Pancreas (tissue), 10 donors: Measurements from ENCODE around the gene BIN2. TPM values are rescaled to one million over a fixed set of nuclear protein-coding genes. Genes with fewer than 3 reads are reported as not detected.
A peak's percentile ranks its signal among the peaks of the same experiment; 100 is the strongest.

Experiments
- ATAC-seq, 4 donors: fragments of 200-7000 bp; cut with Tn5 transposase; one replicate each; pipeline versions ENCODE4 v1.8.0 to v1.9.1; 2020; ENCODE audit warnings: mild to moderate bottlenecking in 4 of 4, moderate library complexity in 4 of 4
- DNase-seq, 6 donors: peaks; one replicate each; pipeline ENCODE4 v3.0.0-alpha.2; 2020
- FAIRE-seq: peaks from 2 replicates; lab custom pipeline; 2012; peaks lifted over from hg19 to GRCh38; lab: Jason Lieb, UNC
- H3K27ac ChIP-seq, 4 donors: fragments of 200-600 bp; sonication (generic); 1 replicate in 3 of 4; 2 replicates in 1 of 4; pipeline versions ENCODE4 v1.5.0 to v1.8.0; 2020
- H3K27me3 ChIP-seq, 4 donors: fragments of 200-600 bp; one replicate each; pipeline ENCODE4 v1.8.0; 2021
- H3K36me3 ChIP-seq, 3 donors: fragments of 200-600 bp; sonication (generic) in 1 of 3; one replicate each; pipeline versions ENCODE4 v1.5.0 to v1.8.0; 2020 to 2021
- H3K4me1 ChIP-seq, 3 donors: fragments of 200-600 bp; one replicate each; pipeline ENCODE4 v1.8.0; 2021
- H3K4me3 ChIP-seq, 4 donors: fragments of 200-600 bp; sonication (generic) in 2 of 4; one replicate each; pipeline versions ENCODE4 v1.5.0 to v1.8.0; 2020 to 2021
- H3K9me3 ChIP-seq, 4 donors: fragments of 200-600 bp; one replicate each; pipeline ENCODE4 v1.8.0; 2021
- WGBS, 2 donors: extraction: QIAGEN DNeasy Blood & Tissue Kit; methylation state at CpG; one replicate each; pipeline ENCODE4 v1.1.7; 2013; 5-methylcytosine and 5-hydroxymethylcytosine counted together
- intact Hi-C, 3 donors: fragments of 100-400 bp; cut with DNase I; formaldehyde crosslinking; loops; one replicate each; pipeline versions ENCODE4 v1.11.1 to v1.14.2; 2022
- polyA plus RNA-seq, 2 donors: library from polyadenylated mRNA; stranded (reverse); fragments of 200-250 nt; gene quantifications; one replicate each; pipeline ENCODE4 v1.2.3, GENCODE V29; 2013
- total RNA-seq, 6 donors: library from RNA; stranded (reverse); fragmentation: NEBNext Ultra II Directional in 4 of 6; extraction: Animal tissue kit (Norgen Biotek cat#: 25700) in 4 of 6; gene quantifications; one replicate each; pipeline versions ENCODE4 v1.2.1 to v1.2.4, GENCODE V29; 2021 to 2023
- TF ChIP-seq, protein P1 (sequence below), 4 donors: fragments of 200-600 bp; sonication (generic) in 3 of 4; IDR thresholded peaks; one replicate each; pipeline versions ENCODE4 v1.5.0 to v1.8.0; 2021; ENCODE audit warnings: antibody characterized with exemption in 4 of 4
- donor health status: healthy with polysubstance abuse.
- donor health status: DM: no; HTN: no; CAD: no; lungs with moderate emphysema.
- donor health status: DM: no; HTN: no; CAD: no.
- donor health status: control.
- donor health status: control.
- donor health status: Bipolar disorder and iron deficiency.
- donor health status: DM: yes; HTN: yes; CAD: no.
- donor health status: DM: no; HTN: no; CAD: no.
- donor health status: DM: no; HTN: no; CAD: no.
- donor health status: DM: yes; HTN: yes; CAD: no.

BIN2 gene
- total and polyA plus RNA-seq, 8 donors: 0.56 to 6.0 (median 0.97) TPM

DNA sequence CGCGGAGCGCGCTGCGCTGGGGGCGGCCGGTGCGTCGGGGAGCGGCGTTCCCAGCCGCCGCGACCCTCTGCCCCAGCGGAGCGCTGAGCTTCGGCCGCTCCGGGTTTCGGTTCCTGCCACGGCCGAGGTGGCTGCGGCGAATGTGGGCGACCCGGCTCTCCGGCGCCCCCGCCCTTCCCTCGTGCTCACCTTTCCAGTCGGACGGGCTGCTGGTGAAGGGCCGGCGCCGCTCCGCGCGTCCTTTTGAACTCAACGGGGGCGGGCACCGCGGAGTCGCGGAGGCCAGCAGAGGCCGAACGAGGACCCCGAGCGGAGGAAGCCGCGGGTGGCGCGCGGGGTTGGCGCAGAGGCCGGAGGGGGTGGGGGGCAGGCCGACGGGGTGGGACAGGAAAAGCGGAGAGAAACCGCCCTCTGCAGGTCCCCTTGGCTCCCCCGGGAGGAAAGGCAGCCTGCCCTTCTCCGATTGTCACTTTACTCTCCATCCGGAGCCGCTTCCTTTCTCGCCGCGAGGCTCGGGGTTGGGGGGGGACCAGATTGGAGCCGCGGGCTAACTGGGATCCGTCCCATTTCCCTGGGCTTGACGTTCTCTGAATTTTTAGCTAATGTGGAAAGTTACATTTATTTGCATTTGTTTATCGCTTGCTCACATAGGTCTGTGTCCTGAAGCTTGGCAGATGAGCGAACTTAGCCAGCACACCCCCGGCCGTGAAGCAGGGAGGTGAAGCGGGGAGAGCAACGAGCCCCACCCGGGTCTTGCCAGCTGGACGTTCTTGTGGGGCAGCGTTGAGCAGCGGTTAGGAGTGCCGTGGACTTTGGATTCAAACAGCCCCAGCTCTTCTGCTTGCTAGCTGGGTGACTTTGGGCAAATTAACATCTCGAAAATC, 53.7 kb downstream of the BIN2 start, which contains the start of gene SMAGP:
SMAGP (minus strand) TSS at position 349 of the 884 bp plus-strand sequence. CDS start 1,137 bp downstream, outside the sequence.
- ATAC-seq (peak; percentile 80 to 89 (median 87)), DNase-seq (peak; percentile 78 to 92 (median 83)), FAIRE-seq (no peak)
- Histone ChIP-seq H3K9me3 (no peaks in the 10 kb centered on the region), H3K27me3 (no peaks in the 10 kb centered on the region), H3K4me3 (peak within 1 kb of the TSS; percentile 36 to 88 (median 69)), H3K36me3 (no peaks in the 10 kb centered on the region), H3K4me1 (peaks cover 0 to 5% (median 0%) of the 10 kb centered on the region in 3 donors), H3K27ac (peak within 1 kb of the TSS; percentile 46 to 84 (median 74))
- 0 to 1% methylated on average over 65 to 83 of the region's 83 CpGs for WGBS, 2 donors
- intact Hi-C loops: loop anchor here in 1 of 3 donors (10.0 kb wide), 1 partner anchor 64 kb away; no protein-coding TSS in a partner anchor
- TF ChIP-seq, protein P1, sequence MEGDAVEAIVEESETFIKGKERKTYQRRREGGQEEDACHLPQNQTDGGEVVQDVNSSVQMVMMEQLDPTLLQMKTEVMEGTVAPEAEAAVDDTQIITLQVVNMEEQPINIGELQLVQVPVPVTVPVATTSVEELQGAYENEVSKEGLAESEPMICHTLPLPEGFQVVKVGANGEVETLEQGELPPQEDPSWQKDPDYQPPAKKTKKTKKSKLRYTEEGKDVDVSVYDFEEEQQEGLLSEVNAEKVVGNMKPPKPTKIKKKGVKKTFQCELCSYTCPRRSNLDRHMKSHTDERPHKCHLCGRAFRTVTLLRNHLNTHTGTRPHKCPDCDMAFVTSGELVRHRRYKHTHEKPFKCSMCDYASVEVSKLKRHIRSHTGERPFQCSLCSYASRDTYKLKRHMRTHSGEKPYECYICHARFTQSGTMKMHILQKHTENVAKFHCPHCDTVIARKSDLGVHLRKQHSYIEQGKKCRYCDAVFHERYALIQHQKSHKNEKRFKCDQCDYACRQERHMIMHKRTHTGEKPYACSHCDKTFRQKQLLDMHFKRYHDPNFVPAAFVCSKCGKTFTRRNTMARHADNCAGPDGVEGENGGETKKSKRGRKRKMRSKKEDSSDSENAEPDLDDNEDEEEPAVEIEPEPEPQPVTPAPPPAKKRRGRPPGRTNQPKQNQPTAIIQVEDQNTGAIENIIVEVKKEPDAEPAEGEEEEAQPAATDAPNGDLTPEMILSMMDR (IDR thresholded peaks at IDR 0.05): no peak

DNA sequence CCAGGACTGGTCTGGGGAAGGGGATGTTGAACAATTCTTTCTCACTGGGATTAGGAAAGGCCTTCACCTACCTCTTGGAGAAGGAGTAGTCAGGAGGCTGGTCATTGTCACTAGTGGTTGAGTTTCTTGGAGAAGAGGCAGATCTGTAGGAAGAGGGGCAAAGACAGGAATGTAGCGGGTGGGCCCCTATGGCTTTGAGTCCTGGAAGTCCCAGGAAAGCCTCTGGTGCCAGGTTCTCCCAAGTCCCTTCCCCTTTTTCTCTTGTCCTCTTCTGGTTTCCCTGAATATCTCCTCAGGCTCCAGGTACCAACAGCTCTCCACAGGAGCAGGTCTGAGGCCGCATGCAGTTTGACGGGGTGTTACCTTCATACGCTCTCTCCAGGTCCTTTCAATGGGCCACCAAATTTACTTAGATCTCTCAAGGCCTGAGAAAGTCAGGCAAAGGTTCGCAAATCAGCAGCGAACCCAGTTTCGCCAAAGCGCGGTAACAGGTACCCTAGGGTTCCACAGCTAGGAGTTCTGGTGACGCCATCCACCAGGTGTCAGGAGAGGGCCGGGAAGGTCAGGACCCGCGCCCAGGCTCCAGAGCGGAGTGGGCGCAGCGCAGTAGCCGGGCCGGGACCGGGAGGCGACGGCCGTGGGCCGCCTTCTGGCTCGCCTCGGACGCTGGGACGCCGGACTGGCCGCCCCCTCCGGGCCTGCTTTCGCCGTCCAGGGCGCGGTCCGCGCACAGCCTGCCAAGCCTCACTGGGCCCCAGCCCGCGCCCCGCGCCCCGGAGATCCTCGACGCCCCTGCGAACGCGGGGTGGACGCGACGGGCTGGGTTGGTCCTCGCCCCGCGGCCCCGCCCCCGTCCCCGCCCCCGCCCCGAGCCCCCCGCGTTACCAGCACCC, 54.6 kb downstream of the BIN2 start:
- H3K27me3 ChIP-seq: no peaks in the 10 kb centered on the region
- FAIRE-seq (no peak), ATAC-seq (peak; percentile 71 to 86 (median 82)), DNase-seq (peak; percentile 66 to 82 (median 76))
- no peaks in the 10 kb centered on the region for H3K36me3 ChIP-seq
- peak overlapping the region; percentile 36 to 88 (median 69) for H3K4me3 ChIP-seq
- TF ChIP-seq, protein P1 (IDR thresholded peaks at IDR 0.05): peak in 2 of 4 donors; percentile 10 to 22
- peak overlapping the region; percentile 46 to 84 (median 74) for H3K27ac ChIP-seq
- H3K4me1 ChIP-seq: peaks cover 0 to 5% (median 0%) of the 10 kb centered on the region in 3 donors
- WGBS, 2 donors: 6 to 18% methylated on average over 24 to 59 of the region's 59 CpGs
- H3K9me3 ChIP-seq: no peaks in the 10 kb centered on the region
- intact Hi-C loops: loop anchor here in 1 of 3 donors (10.0 kb wide), 1 partner anchor 65 kb away; no protein-coding TSS in a partner anchor

DNA sequence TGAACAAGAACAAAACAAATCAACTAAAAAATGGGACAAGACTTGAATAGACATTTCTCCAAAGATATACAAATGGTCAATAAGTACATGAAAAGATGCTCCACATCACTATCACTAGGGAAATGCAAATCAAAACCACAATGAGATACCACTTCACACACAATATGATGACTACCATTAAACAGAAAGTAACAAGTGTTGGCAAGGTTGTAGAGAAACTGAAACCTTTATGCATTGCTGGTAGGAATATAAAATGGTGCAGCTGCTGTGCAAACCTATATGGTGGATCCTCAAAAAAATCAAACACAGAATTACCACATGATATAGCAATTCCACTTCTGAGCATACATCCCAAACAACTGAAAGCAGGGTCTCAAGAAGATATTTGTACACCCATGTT, 59.0 kb downstream of the BIN2 start:
- FAIRE-seq: no peak
- intact Hi-C loops: no loop called here
- DNase-seq: no peak
- no peaks in the 10 kb centered on the region for H3K27me3 ChIP-seq
- no peaks in the 10 kb centered on the region for H3K9me3 ChIP-seq
- no peak for ATAC-seq
- H3K27ac ChIP-seq: no peak overlapping the region
- peaks cover 0 to 5% (median 5%) of the 10 kb centered on the region in 3 donors for H3K4me1 ChIP-seq
- TF ChIP-seq, protein P1 (IDR thresholded peaks at IDR 0.05): no peak
- no peak overlapping the region for H3K4me3 ChIP-seq
- H3K36me3 ChIP-seq: no peaks in the 10 kb centered on the region

- 97 to 99% methylated on average over 5 of the region's 5 CpGs for WGBS, 2 donors
- FAIRE-seq: no peak
Measured at GRCh38 chr12:51264297-51264696, 59.7 kb downstream of the BIN2 start.

More at GRCh38 chr12:51264297-51264696, 59.7 kb downstream of the BIN2 start:
- Histone ChIP-seq H3K27me3 (no peaks in the 10 kb centered on the region), H3K9me3 (no peaks in the 10 kb centered on the region), H3K4me1 (peaks cover 0 to 5% (median 5%) of the 10 kb centered on the region in 3 donors), H3K27ac (no peak overlapping the region), H3K4me3 (no peak overlapping the region), H3K36me3 (no peaks in the 10 kb centered on the region)
- TF ChIP-seq, protein P1 (IDR thresholded peaks at IDR 0.05): no peak
- intact Hi-C loops: no loop called here
- DNase-seq (no peak), ATAC-seq (no peak)
